ENCODE data around the gene TMX1.

Gene TMX1

GRCh38 chr14:51244591-51244990 is 4.5 kb downstream of the TMX1 start:
- no peak for DNase-seq

- DNase-seq = no peak
These were observed 6.0 kb downstream of the TMX1 start for GRCh38 chr14:51246032-51246431.

GRCh38 chr14:51248016-51248987 is 8.3 kb downstream of the TMX1 start:
- no peak for DNase-seq

- no peak for DNase-seq
These were observed 11.4 kb downstream of the TMX1 start for GRCh38 chr14:51251486-51251885.

GRCh38 chr14:51253880-51254279 is 13.8 kb downstream of the TMX1 start:
- no peak for DNase-seq

- DNase-seq = no peak
These were observed 18.2 kb downstream of the TMX1 start for GRCh38 chr14:51258280-51258679.

GRCh38 chr14:51258788-51259187 is 18.7 kb downstream of the TMX1 start:
- no peak for DNase-seq

- DNase-seq = no peak
These were observed 20.2 kb downstream of the TMX1 start for GRCh38 chr14:51260225-51260624.

- DNase-seq = no peak
These were observed 21.1 kb downstream of the TMX1 start for GRCh38 chr14:51261151-51261550.

- no peak for DNase-seq
These were observed 22.8 kb downstream of the TMX1 start for GRCh38 chr14:51262868-51263267.

GRCh38 chr14:51269634-51270033 is 29.6 kb downstream of the TMX1 start:
- no peak for DNase-seq

GRCh38 chr14:51276605-51277004 is 36.6 kb downstream of the TMX1 start:
- no peak for DNase-seq

- no peak for DNase-seq
These were observed 37.8 kb downstream of the TMX1 start for GRCh38 chr14:51277753-51278415.

- no peak for DNase-seq
These were observed 42.5 kb downstream of the TMX1 start for GRCh38 chr14:51282517-51282916.

GRCh38 chr14:51283402-51284085 is 43.5 kb downstream of the TMX1 start:
- peak; percentile 76 for DNase-seq

- no peak for DNase-seq
These were observed 44.2 kb downstream of the TMX1 start for GRCh38 chr14:51284241-51284640.

- DNase-seq = no peak
These were observed 45.1 kb downstream of the TMX1 start for GRCh38 chr14:51285120-51285519.

- DNase-seq = no peak
These were observed 49.1 kb downstream of the TMX1 start for GRCh38 chr14:51289169-51289568.

- DNase-seq = no peak
These were observed 50.1 kb downstream of the TMX1 start for GRCh38 chr14:51290132-51290531.

GRCh38 chr14:51291016-51291415 is 51.0 kb downstream of the TMX1 start:
- DNase-seq = no peak

- DNase-seq = no peak
These were observed 53.3 kb downstream of the TMX1 start for GRCh38 chr14:51293149-51293911.

- no peak for DNase-seq
These were observed 53.9 kb downstream of the TMX1 start for GRCh38 chr14:51293912-51294389.
